WTC11 (cell line): ENCODE data around the gene SLC28A1. TPM values are rescaled to one million over a fixed set of nuclear protein-coding genes. Genes with fewer than 3 reads are reported as not detected.

ENCODE experiments used
- ATAC-seq: fragments of 200-7000 bp; cut with Tn5 transposase; 2 replicates; pipeline ENCODE4 v1.10.0; 2021; ENCODE audit warnings: mild to moderate bottlenecking, moderate library complexity
- CTCF ChIA-PET: fragments of 300-600 bp; sonication (Branson Sonifier 250); formaldehyde crosslinking; loops from one replicate; lab custom pipeline; 2021; ENCODE audit warnings: antibody characterized with exemption; lab: Charles Lee
- POLR2A ChIA-PET: fragments of 350-600 bp; sonication (Branson Sonifier 250); formaldehyde crosslinking; loops from one replicate; lab custom pipeline; 2021; ENCODE audit warnings: antibody characterized with exemption; lab: Charles Lee
- DNase-seq: peaks from one replicate; pipeline ENCODE4 v3.0.0; 2021; ENCODE audit warnings: low spot score
- H3K27ac Mint-ChIP-seq: 2 replicates; pipeline ENCODE4 v1.8.0; 2021; ENCODE audit warnings: mixed read lengths
- H3K27me3 Mint-ChIP-seq: 2 replicates; pipeline ENCODE4 v1.8.0; 2021; ENCODE audit warnings: low read depth, mild to moderate bottlenecking, moderate library complexity, mixed read lengths
- H3K36me3 Mint-ChIP-seq: 2 replicates; pipeline ENCODE4 v1.8.0; 2021; ENCODE audit warnings: mixed read lengths
- H3K4me1 Mint-ChIP-seq: 2 replicates; pipeline ENCODE4 v1.8.0; 2022; ENCODE audit warnings: mixed read lengths
- H3K4me3 Mint-ChIP-seq: 2 replicates; pipeline ENCODE4 v1.8.0; 2021; ENCODE audit warnings: mild to moderate bottlenecking, moderate library complexity, mixed read lengths
- H3K9me3 Mint-ChIP-seq: 2 replicates; pipeline ENCODE4 v1.8.0; 2021; ENCODE audit warnings: mixed read lengths
- ELF4 ChIP-seq: sonication (generic); formaldehyde crosslinking; IDR thresholded peaks from 2 replicates; pipeline ENCODE4 v1.8.1; 2022; ENCODE audit warnings: low read depth, mild to moderate bottlenecking, moderate library complexity, missing genetic modification reagents
- ETV6 ChIP-seq: sonication (generic); formaldehyde crosslinking; IDR thresholded peaks from 2 replicates; pipeline ENCODE4 v1.8.1; 2022; ENCODE audit warnings: mild to moderate bottlenecking, missing genetic modification reagents
- IRF2 ChIP-seq: sonication (generic); formaldehyde crosslinking; IDR thresholded peaks from 2 replicates; pipeline ENCODE4 v1.8.0; 2022; ENCODE audit warnings: low read depth, missing genetic modification reagents, borderline replicate concordance
- PRRX2 ChIP-seq: fragments of 250-450 bp; sonication (Bioruptor Pico); IDR thresholded peaks from 2 replicates; pipeline ENCODE4 v1.8.0; 2021; ENCODE audit warnings: mild to moderate bottlenecking
- TCF7 ChIP-seq: sonication (generic); formaldehyde crosslinking; IDR thresholded peaks from 2 replicates; pipeline ENCODE4 v1.8.0; 2022; ENCODE audit warnings: mild to moderate bottlenecking, low read depth, missing genetic modification reagents, moderate library complexity
- ZNF138 ChIP-seq: sonication (generic); formaldehyde crosslinking; conservative IDR thresholded peaks from 2 replicates; pipeline ENCODE4 v1.8.1; 2022; ENCODE audit warnings: mild to moderate bottlenecking, moderate library complexity, missing genetic modification reagents
- ZNF263 ChIP-seq: sonication (generic); formaldehyde crosslinking; IDR thresholded peaks from 2 replicates; pipeline ENCODE4 v1.8.1; 2022; ENCODE audit warnings: low read depth, mild to moderate bottlenecking, moderate library complexity, missing genetic modification reagents
- ZNF416 ChIP-seq: fragments of 250-450 bp; sonication (Bioruptor Pico); IDR thresholded peaks from 2 replicates; pipeline ENCODE4 v1.9.0; 2021; ENCODE audit warnings: mild to moderate bottlenecking, inconsistent platforms
- total RNA-seq: library from RNA; stranded (reverse); gene quantifications from 3 replicates; pipeline ENCODE4 v1.2.3, GENCODE V29; 2021
- TF ChIP-seq, protein P1 (sequence below): sonication (generic); formaldehyde crosslinking; IDR thresholded peaks from 2 replicates; pipeline ENCODE4 v1.8.0; 2022; ENCODE audit warnings: missing genetic modification reagents
- TF ChIP-seq, protein P2 (sequence below): sonication (generic); formaldehyde crosslinking; IDR thresholded peaks from 2 replicates; pipeline ENCODE4 v1.8.1; 2022; ENCODE audit warnings: missing genetic modification reagents, borderline replicate concordance
- TF ChIP-seq, protein P3 (sequence below): sonication (generic); formaldehyde crosslinking; IDR thresholded peaks from 2 replicates; pipeline ENCODE4 v1.8.1; 2023; ENCODE audit warnings: mild to moderate bottlenecking, missing genetic modification reagents, borderline replicate concordance
- TF ChIP-seq, protein P4 (sequence below): fragments of 250-450 bp; sonication (Bioruptor Pico); conservative IDR thresholded peaks from 2 replicates; pipeline ENCODE4 v1.9.0; 2021; ENCODE audit warnings: mild to moderate bottlenecking
- TF ChIP-seq, protein P5 (sequence below): sonication (generic); formaldehyde crosslinking; conservative IDR thresholded peaks from 2 replicates; pipeline ENCODE4 v1.8.1; 2023; ENCODE audit warnings: mild to moderate bottlenecking, low read depth, missing genetic modification reagents, moderate library complexity
- TF ChIP-seq, protein P6 (sequence below): fragments of 250-450 bp; sonication (Bioruptor Pico); IDR thresholded peaks from 2 replicates; pipeline ENCODE4 v1.9.0; 2021; ENCODE audit warnings: mild to moderate bottlenecking

SLC28A1 gene
- total RNA-seq, 1 experiment from 2014 or later, result not detected

DNA sequence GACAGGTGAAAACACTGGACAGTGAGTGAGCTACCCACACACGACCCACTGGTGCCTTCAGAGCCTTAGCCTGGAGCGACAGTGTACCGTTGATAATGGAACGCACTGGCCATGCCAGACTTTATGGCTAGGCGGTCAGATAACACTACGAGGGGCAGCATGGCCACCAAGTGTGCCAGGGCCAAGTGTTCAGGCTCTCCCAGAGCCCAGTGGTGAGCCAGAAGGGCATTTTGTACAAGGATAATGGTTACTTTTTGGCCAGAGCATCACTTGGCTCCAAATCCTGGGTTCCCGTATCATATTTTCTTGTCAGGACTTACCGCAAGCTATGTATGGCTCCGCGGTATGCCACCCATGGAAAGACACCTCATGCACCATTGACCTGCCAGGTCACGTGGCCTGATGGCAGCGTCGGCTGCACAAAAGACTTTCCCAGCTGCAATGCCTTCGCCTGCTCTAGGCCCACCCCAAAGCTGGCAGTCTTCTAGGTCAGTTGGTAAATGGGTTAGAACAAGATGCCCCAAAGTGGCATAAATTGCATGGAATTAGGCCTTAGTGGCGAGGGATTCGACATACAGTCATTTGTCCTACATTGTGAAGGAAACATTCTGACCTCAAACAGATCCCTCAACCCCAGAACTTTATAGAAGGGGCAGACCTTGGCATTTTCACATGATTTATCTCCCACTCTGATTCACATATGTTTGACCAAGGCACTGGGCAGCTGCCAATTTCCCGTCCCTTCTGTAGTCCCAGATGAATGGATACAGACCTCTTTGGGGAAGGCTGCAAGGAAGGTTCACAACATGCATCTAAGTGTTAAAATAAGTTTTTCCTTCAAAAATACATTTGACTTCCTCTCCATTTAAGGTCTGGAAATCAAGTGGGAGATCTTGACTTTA lies 12.2 kb upstream of the SLC28A1 start:
- DNase-seq, result no peak
- Mint-ChIP-seq H3K9me3 (no peaks in the 10 kb centered on the region), H3K27me3 (no peaks in the 10 kb centered on the region), H3K36me3 (peaks cover 3% of the 10 kb centered on the region; the same call in 1 of the 2 replicates), H3K4me1 (peaks cover 6% of the 10 kb centered on the region; the same call in 1 of the 2 replicates), H3K27ac (no peak overlapping the region)
- CTCF ChIA-PET, result interaction anchor here (0.6 to 1.9 kb wide), 6 partner anchors 8 to 284 kb away, joined by 3 to 6 read pairs (median 4); no protein-coding TSS in a partner anchor
- TF ChIP-seq ZNF138 (CRISPR knock-in tag) (no peak), TCF7 (CRISPR knock-in tag) (no peak), ETV6 (CRISPR knock-in tag) (no peak), ELF4 (no peak), ZNF416 (CRISPR knock-in tag) (no peak), IRF2 (CRISPR knock-in tag) (no peak), ZNF263 (no peak)
- TF ChIP-seq, protein P1, sequence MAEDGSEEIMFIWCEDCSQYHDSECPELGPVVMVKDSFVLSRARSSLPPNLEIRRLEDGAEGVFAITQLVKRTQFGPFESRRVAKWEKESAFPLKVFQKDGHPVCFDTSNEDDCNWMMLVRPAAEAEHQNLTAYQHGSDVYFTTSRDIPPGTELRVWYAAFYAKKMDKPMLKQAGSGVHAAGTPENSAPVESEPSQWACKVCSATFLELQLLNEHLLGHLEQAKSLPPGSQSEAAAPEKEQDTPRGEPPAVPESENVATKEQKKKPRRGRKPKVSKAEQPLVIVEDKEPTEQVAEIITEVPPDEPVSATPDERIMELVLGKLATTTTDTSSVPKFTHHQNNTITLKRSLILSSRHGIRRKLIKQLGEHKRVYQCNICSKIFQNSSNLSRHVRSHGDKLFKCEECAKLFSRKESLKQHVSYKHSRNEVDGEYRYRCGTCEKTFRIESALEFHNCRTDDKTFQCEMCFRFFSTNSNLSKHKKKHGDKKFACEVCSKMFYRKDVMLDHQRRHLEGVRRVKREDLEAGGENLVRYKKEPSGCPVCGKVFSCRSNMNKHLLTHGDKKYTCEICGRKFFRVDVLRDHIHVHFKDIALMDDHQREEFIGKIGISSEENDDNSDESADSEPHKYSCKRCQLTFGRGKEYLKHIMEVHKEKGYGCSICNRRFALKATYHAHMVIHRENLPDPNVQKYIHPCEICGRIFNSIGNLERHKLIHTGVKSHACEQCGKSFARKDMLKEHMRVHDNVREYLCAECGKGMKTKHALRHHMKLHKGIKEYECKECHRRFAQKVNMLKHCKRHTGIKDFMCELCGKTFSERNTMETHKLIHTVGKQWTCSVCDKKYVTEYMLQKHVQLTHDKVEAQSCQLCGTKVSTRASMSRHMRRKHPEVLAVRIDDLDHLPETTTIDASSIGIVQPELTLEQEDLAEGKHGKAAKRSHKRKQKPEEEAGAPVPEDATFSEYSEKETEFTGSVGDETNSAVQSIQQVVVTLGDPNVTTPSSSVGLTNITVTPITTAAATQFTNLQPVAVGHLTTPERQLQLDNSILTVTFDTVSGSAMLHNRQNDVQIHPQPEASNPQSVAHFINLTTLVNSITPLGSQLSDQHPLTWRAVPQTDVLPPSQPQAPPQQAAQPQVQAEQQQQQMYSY, result no peak
- TF ChIP-seq, protein P2, sequence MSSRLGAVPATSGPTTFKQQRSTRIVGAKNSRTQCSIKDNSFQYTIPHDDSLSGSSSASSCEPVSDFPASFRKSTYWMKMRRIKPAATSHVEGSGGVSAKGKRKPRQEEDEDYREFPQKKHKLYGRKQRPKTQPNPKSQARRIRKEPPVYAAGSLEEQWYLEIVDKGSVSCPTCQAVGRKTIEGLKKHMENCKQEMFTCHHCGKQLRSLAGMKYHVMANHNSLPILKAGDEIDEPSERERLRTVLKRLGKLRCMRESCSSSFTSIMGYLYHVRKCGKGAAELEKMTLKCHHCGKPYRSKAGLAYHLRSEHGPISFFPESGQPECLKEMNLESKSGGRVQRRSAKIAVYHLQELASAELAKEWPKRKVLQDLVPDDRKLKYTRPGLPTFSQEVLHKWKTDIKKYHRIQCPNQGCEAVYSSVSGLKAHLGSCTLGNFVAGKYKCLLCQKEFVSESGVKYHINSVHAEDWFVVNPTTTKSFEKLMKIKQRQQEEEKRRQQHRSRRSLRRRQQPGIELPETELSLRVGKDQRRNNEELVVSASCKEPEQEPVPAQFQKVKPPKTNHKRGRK, result no peak
- TF ChIP-seq, protein P3, sequence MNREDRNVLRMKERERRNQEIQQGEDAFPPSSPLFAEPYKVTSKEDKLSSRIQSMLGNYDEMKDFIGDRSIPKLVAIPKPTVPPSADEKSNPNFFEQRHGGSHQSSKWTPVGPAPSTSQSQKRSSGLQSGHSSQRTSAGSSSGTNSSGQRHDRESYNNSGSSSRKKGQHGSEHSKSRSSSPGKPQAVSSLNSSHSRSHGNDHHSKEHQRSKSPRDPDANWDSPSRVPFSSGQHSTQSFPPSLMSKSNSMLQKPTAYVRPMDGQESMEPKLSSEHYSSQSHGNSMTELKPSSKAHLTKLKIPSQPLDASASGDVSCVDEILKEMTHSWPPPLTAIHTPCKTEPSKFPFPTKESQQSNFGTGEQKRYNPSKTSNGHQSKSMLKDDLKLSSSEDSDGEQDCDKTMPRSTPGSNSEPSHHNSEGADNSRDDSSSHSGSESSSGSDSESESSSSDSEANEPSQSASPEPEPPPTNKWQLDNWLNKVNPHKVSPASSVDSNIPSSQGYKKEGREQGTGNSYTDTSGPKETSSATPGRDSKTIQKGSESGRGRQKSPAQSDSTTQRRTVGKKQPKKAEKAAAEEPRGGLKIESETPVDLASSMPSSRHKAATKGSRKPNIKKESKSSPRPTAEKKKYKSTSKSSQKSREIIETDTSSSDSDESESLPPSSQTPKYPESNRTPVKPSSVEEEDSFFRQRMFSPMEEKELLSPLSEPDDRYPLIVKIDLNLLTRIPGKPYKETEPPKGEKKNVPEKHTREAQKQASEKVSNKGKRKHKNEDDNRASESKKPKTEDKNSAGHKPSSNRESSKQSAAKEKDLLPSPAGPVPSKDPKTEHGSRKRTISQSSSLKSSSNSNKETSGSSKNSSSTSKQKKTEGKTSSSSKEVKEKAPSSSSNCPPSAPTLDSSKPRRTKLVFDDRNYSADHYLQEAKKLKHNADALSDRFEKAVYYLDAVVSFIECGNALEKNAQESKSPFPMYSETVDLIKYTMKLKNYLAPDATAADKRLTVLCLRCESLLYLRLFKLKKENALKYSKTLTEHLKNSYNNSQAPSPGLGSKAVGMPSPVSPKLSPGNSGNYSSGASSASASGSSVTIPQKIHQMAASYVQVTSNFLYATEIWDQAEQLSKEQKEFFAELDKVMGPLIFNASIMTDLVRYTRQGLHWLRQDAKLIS, result no peak
- TF ChIP-seq, protein P4, sequence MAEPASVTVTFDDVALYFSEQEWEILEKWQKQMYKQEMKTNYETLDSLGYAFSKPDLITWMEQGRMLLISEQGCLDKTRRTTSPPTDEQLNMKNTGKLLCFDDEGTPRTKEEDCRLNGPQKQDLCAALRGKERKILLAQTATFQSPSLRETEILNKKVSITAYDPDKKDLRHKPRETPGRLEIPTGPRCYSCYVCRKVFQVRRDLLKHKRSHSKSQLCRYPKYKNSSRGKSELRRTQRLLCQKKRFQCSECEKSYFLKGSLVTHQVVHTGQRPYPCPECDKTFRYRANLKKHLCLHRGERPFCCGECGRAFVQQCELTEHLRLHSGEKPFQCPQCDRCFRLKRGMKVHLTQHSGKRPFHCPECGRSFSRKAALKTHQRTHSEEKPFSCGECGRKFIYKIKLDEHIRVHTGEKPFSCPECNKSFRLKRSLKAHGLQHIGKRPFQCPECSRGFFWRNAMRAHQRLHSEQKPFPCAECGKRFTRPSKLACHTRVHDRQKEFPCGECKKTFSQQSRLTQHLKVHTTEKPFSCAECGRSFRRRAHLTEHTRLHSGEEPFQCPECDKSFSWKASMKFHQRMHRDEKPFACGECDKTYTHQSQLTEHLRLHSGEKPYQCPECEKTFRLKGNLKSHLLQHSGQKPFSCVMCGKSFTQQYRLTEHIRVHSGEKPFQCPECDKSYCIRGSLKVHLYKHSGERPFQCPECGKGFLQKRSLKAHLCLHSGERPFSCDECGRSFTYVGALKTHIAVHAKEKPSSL, result no peak
- TF ChIP-seq, all 79 proteins: peak for 0
- POLR2A ChIA-PET, result no interaction called here
- H3K4me3 Mint-ChIP-seq, result no peak overlapping the region
- ATAC-seq, result no peak

DNA sequence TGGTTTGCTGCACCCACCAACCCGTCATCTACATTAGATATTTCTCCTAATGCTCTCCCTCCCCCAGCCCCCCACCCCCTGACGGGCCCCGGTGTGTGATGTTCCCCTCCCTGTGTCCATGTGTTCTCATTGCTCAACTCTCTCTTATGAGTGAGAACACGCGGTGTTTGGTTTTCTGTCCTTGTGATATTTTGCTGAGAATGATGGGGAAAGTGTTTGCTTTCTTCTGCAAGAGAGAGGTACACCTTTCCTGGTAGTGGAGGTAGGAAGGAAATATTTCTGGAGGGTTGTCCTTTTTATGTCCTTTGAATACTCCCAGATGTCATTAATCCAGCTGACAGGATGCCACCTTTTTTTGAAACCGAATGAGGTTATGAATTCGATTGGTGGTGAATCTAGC lies 10.5 kb upstream of the SLC28A1 start:
- ATAC-seq (no peak), DNase-seq (no peak)
- POLR2A ChIA-PET, result no interaction called here
- Mint-ChIP-seq H3K9me3 (no peaks in the 10 kb centered on the region), H3K27me3 (no peaks in the 10 kb centered on the region), H3K36me3 (0 out of 2 replicates have a peak, but pooled peaks cover 3% of the 10 kb centered on the region), H3K4me1 (peaks cover 10% of the 10 kb centered on the region), H3K27ac (no peak overlapping the region), H3K4me3 (no peak overlapping the region)
- CTCF ChIA-PET, result interaction anchor here (1.2 to 1.9 kb wide), 2 partner anchors 29 to 275 kb away, joined by 3 to 6 read pairs; no protein-coding TSS in a partner anchor
- TF ChIP-seq, protein P5, sequence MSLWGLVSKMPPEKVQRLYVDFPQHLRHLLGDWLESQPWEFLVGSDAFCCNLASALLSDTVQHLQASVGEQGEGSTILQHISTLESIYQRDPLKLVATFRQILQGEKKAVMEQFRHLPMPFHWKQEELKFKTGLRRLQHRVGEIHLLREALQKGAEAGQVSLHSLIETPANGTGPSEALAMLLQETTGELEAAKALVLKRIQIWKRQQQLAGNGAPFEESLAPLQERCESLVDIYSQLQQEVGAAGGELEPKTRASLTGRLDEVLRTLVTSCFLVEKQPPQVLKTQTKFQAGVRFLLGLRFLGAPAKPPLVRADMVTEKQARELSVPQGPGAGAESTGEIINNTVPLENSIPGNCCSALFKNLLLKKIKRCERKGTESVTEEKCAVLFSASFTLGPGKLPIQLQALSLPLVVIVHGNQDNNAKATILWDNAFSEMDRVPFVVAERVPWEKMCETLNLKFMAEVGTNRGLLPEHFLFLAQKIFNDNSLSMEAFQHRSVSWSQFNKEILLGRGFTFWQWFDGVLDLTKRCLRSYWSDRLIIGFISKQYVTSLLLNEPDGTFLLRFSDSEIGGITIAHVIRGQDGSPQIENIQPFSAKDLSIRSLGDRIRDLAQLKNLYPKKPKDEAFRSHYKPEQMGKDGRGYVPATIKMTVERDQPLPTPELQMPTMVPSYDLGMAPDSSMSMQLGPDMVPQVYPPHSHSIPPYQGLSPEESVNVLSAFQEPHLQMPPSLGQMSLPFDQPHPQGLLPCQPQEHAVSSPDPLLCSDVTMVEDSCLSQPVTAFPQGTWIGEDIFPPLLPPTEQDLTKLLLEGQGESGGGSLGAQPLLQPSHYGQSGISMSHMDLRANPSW (CRISPR knock-in tag), result no peak
- TF ChIP-seq, protein P4, result no peak
- no peak for TF ChIP-seq PRRX2 (CRISPR knock-in tag)
- TF ChIP-seq, protein P6, sequence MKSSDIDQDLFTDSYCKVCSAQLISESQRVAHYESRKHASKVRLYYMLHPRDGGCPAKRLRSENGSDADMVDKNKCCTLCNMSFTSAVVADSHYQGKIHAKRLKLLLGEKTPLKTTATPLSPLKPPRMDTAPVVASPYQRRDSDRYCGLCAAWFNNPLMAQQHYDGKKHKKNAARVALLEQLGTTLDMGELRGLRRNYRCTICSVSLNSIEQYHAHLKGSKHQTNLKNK, result no peak
